ENCODE measurements around the gene JAG2.

Gene JAG2

DNA sequence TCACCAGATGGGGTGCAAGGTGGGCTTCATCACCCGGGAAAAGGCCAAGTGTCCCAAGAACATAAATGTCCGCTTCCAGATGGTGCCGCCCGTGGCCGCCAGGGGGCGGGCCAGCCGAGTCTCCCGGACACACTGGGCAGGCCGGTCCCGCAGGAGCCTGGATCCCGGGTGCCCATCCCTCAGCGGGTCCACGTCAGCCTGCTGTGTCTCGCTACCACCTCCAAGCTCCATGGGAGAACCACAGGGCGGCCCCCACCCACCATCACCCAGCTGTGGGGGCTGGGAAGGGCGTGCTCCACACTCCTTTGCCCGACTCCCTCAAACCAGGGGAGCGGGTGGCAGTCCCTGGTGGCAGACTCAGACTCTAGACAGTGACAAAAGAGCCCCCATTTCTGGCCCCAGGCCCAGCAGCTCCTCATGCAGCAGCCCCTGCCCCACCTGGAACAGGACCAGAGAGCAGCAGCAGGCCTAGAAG lies 34.5 kb upstream of the JAG2 start:
- DNase-seq = peak; percentile 57

DNA sequence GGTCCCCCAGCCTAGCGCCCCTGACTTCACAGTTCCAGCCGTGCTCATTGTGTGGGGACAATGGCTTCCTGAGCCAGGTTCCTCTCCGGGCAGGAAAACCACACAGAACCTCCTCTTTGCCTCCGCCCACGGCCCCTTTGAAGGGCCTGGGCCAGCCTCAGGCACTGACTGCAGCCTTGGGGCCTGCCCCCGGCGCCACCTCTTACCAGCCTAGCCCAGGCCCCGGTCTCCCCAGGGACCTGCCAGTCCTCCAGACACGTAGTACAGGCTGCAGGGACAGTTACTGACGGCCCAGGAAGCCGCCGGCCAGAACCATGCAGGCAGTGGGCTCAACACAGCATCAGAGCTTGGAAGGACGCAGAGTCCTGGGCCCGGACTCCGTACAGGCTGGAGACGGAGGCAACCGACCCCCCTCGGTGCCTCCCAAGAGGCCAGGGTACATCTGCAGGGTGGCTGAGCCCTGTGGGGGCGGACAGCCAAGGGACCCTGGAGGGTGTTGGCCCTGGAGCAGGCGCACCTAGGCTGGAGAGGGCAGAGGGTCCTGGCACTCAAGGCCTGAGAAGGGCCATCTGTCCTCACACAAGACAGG lies 33.4 kb upstream of the JAG2 start:
- DNase-seq = peak; percentile 30

DNA sequence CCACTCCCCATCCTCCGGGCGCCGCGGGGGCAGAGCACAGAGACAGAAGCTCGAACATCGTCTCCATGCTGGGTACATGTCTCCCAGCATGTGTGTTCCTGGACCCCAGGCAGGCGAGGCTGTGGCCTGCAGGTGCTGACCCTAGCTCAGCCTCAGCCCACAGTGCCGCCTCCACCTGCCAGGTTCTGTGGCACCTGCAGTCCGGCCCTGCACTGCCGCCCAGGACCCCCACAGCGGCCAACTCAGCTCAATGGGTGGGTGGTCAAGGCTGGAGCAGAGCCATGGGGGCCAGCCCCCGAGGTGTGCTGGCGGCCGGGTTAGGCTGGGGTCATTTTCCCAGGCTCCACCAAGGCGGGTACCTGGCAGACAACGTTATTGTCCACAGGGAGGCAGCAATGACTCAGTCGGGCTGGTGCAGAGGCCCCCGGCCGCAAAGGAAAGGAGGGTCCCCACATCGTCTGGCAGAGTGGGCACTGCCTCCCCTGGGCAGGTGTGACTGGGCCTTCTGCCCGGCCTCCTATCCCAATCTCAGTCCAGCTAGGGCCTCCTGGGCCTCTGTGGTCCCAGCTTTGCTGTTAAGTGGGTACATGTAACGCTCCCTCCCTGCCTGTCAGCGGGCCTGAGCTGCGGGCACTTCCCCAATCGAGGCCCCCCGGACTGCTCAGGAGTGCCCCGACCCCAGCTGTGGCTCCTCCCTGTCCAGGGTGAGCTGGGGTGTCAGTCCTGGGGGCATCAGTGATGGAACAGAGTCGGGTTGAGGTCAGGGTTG lies 32.8 kb upstream of the JAG2 start:
- DNase-seq = no peak

DNA sequence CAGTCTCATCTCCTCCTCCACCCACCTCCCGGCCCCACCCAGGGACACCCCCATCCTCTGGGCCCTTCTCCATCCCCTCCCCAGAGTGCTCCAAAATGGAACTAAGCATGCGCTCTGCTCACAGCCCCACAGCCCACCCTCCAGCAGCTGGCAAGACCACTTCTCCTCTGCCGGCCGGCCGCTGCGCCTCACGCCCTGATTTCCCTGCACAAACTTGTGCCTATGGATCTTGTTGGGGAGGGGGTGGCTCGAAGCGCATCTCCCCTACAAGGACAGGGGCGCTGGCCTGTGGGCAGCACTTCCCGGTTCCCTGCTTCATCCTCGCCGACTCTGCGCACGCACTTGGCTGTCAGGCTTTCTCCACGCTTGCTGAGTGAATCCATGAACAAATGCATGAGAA lies 32.1 kb upstream of the JAG2 start:
- DNase-seq = no peak

DNA sequence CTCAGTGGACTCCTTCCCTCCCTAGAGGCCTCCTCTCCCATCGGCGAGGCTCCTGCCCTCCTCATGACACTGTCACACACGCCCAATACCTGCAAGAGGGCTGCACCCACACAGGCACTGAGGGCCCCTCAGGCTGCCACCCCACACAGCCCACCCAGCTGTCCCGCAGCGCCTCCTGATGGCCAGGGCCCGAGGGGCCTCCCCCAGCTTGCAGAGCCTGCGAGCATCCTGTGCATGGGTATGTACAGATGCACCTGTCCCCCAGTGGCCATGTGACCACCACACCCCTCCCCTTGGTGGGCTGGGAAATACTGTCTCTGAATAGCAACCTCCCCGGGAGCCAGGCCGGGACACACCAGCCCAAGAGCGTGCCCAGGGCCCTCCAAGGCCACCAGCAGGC lies 31.5 kb upstream of the JAG2 start:
- no peak for DNase-seq

DNA sequence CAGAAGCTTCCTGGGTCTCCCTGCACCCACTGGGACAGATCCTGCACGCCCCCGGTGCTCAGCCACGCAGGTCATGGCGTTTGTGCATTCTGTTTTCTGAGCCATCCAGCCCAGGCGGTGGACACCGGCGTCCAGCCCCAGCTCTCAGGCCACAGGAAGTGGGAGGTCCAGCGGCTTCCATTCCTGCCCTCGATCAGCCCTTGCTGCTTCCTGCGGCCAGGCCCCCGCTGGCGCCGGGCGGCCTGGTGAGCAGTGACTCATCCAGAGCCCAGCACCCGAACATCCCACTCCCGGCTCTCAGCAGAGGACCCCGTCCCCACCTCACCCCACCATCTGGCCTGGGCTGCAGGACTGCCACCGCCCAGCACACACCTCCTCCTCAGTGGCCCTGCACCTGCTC lies 30.5 kb upstream of the JAG2 start:
- DNase-seq = no peak

DNA sequence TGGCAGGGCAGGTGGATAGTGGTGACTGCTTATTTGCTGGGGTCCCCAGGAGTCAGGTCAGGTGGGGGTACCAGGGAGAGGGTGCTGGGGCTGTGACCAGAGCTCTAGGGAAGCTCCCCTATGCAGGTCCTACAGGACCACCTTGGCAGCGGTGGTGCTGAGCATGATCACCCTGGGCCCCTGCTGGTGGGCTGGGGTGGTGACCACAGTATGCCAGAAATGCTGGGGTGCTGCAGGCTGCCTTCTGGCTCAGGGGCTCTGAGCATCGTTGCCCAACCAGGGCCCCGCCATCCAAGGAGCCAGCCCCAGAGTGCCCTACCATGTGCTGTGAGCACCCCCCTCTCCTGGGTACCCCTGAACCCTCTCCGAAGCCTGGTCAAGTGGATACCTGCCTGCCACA lies 30.0 kb upstream of the JAG2 start:
- DNase-seq = no peak

DNA sequence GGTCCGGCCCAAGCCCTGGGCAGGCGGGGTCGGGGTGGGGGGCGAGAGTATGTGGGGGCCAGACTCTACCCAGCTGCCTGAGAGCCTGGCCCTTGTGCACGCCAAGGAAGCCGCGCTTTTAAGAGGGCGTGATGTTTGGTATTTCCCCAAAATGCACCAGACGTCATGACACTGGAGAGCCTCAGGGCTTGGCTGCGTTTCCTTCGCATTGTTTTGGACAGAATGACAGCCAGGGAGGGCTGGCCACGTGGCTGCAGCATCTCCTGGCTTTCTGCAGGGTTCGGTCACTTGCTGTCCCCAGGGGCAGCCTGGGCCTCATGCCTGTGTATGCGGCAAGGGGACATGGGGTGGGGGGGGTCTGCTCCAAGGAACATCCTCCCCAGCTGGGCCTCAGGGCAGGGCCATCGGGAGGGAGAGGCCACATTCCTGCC lies 28.6 kb upstream of the JAG2 start:
- peak; percentile 21 for DNase-seq

DNA sequence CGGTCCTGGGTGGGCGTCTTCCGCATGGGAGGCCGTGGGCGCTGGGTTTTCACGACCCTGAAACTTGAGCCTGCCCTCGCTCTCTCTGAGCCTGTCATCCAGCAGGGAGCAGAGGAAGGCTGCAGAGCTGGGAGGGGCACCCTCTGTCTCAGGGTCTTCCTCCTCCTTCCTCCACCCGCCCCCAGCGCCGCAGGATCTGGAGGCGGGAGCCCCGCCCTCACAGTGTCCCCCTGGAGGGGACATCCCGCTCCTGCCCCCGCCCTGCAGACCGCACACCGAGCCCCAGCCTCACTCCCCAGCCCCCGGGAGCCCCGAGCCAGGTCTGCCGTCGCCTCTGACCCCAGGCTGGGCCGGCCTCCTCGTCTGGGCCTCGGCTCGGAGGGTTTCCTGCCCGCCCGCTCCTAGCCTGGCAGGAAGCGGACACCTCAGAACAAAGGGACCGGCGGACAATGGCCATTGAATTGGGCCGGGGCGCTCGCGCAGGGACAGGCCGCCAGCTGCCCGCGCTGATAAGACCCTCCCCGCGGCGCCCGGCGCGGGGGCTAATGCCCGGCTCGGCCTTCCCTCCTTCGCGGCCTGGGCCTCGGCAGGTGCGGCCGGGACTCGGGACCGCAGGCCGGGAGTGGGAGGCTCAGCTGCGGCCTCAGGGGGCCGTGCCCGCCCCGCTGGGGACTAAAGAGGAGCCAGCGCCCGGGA lies 27.8 kb upstream of the JAG2 start:
- no peak for DNase-seq

DNA sequence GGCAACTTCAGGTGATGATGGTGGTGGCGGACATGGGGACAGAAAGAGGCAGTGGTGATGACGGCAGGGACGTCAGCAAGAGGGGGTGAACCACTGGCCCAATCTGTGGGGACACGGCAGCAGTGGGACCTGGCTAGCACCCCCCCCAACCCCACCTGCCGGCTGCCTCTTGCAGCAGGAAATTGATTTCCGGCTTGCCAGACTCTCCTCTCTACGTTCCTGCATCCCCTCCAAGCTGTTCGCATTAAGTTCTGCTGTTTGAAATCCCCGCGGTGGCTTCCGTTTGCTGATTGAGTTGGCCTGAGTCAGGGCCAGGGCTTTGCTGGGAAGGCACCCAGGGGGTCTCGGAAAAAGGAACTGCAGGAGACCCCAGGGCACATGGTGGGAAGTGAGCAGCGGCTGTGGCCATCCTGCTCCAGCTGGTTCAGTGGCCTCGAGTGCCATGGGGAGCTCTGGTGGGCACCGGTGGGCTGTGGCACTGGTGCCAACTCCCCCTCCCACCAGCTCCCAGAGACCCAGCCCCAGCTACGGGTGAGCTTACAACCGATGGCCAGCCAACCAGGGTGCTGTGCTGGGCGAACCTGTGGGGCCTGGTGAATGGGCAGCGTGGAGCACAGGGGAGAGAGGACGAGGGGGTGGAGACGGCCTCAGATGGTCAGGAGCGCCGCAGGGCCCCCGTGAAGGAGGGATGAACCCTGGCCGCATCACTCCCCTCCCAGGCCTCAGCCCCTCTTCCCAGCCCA lies 27.1 kb upstream of the JAG2 start:
- DNase-seq = no peak

DNA sequence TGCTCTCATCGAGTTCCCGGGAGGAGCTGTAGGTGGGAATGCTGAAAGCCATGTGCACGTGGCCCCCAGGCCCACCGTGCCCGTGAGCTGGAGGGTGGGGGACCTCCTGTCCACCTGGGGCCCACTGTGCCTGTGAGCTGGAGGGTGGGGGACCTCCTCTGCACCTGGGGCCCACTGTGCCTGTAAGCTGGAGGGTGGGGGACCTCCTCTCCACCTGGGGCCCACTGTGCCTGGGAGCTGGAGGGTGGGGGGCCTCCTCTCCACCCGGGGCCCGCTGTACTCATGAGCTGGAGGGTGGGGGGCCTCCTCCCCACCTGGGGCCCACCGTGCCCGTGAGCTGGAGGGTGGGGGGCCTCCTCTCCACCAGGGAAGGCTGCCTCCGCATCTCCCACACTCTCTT lies 26.5 kb upstream of the JAG2 start:
- DNase-seq = no peak

DNA sequence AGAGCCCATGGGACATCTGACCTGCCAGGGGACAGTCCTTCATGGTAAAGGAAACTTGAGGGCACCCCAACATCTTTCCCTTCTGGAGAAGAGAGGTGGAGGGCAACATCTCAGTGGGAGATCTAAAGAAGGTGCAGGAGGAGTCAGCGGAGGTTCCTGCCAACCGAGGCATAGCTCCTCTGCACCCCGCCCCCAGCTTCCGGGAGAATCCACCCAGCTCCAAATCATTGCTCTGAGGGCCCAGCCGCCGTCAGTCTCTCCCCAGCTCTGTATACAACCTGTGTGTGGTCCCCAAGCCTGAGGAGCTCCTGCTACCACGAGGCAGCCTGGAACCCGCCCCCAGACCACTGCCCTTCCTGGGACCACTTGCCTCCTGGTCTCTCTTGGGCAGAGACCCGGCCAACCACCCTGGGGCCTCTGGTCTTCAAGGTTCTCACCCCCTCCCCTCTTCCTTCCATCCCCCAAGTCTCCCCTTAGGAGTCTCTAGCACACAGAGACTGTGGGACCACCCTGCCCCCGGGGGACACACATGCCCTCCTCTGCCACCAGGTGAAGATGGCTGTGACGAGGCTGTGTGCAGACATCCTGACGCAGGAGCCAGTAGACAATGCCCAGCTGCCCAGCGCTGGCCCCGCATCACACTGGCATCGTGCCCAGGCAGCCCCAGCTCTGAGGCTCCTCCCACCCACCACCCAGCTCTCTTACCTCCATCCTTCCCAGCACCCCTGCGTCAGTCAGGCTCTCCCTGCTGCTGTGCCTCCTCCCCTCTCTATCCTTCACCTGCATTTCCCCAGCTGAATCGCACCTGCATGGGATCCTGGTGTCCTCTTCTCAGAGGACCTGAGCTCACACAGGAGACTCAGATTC lies 25.6 kb upstream of the JAG2 start:
- peak; percentile 30 for DNase-seq

DNA sequence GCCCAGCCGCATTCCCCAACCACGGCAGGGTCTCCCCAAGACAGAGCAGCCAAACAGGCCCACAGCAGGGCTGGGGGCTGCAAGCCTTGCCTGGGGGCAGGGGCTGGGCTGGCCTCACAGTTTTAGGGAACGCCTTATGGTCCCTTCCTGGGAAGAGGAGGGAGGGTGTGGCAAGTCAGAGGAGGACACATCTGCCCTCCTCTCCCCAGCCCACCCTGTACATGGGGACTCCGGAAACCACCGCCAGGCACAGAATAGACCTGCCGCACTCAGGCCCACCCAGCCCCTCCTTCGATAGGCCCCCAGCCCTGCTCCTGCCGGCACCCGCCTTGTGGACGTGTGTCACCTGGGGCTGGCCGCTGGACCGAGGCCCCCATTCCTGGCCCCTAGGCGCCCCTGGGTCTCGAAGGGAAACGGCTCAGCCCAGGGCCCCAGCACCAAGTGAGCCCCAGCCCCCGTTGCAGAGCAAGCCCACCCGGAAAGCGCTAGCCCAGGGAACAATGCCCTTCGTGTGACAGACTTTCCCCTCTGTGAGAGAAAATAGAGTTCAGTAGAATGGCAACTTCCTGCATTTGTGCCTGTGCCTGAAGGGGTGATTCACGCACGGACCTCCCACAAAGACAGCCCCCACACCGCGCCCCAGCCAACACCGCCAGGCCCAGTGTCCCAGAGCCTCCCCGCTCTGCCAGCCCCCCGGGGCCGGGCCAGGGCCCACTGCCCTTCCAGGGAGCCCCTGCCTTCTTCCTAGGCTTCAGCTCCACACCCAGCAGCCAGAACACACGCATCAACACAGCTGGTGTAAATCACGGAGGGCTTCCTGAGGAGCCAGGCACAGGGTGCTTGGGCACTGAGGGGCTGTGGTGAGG lies 24.5 kb upstream of the JAG2 start:
- no peak for DNase-seq

DNA sequence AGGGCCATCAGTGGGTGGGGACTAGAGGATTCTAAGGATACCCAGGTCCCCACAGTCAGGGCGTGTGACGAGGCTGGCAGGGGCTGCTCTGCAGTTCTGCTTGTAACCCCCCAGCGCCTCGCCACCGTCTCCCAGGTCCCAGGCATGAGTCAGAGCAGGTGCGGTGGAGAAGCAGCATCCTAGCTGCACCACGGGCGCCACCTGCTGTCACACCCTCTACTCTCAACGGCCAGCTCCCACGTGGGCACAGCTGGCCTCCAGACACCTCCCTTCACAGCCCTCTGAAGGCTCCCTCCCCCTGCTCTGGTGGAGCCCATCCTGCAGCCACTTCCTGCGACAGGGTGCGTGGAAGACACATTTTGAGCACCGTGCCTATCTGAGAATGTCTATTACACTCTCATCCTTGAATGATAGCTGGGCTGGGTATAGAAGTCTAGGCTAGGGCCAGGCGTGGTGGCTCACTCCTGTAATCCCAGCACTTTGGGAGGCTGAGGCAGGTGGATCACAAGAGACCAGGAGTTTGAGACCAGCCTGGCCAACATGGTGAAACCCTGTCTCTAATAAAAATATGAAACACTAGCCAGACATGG lies 19.5 kb upstream of the JAG2 start:
- no peak for DNase-seq

DNA sequence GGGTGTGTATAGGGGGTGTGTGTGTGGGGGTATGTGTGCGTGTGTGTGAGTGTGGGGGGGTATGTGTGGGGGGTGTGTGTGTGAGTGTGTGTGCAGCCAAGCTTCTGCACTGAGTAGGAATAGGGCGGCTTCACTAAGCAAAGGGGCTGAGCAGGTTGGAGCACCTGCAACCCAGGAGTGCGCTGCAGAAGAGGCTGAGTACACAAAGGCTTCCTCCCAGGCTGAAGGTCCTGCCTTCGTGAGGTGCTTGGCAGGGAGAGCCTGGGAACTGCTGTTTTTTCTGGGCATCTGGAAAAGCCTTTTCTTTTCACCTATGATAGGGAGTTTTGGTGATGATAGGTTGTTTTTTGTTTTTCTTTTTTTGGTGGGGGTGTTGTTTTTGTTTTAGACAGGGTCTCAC lies 18.5 kb upstream of the JAG2 start:
- DNase-seq = no peak

DNA sequence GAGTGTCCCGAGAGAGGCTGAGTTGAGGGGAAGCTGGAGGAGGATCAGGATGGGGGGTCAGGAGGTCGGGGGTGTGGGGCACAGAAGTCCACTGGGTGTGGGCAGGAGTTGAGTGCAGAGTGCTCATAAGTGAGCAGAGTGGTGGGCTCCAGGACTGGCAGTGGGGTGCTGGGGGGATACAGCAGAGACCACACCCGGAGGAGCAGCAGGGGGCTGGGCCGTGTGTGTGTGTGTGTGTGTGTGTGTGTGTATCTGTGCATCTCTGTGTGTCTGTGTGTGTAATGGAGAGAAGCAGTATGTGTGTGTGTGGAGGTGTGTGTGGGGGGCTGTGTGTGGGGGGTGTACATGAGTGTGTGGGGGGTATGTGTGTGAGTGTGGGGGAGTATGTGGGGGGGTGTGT lies 17.4 kb upstream of the JAG2 start:
- DNase-seq = no peak

DNA sequence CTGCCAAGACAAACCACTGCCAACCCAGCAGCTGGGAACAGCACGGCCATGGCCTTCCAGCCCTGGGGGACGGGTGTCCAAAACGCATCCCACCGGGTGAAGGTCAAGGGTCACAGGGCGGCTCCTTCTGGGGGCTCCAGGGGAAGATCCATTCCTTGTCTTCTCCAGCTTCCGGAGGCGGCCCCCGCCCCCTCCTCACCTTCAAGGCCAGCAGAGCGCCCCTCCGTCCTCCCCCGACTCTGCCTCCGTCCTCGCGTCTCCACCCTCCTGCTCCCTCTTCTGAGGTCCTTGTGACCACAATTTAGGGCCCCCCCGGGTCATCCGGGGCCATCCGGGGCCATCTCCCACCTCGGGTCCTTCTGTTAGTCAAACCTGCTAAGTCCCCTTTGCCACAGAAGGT lies 16.4 kb upstream of the JAG2 start:
- DNase-seq = no peak

DNA sequence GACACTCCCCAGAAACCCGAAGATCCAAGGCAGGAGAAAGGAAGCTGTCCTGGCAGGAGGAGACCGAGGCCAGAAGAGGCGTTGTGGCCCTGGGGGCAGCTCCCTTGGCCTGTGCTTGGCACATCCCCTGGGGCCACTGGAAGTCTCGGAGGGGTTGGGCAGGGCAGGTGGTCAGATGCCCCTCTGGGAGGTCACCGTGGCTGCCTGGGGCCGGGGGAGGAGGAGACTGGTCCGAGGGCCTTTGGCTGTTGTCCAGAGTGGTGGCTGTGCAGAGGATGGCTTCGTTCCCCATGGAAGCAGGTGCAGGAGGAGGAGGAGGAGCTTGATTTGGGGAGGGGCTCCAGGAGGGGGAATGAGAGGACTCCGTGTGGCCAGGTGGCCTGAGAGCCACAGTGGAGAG lies 15.9 kb upstream of the JAG2 start:
- no peak for DNase-seq

DNA sequence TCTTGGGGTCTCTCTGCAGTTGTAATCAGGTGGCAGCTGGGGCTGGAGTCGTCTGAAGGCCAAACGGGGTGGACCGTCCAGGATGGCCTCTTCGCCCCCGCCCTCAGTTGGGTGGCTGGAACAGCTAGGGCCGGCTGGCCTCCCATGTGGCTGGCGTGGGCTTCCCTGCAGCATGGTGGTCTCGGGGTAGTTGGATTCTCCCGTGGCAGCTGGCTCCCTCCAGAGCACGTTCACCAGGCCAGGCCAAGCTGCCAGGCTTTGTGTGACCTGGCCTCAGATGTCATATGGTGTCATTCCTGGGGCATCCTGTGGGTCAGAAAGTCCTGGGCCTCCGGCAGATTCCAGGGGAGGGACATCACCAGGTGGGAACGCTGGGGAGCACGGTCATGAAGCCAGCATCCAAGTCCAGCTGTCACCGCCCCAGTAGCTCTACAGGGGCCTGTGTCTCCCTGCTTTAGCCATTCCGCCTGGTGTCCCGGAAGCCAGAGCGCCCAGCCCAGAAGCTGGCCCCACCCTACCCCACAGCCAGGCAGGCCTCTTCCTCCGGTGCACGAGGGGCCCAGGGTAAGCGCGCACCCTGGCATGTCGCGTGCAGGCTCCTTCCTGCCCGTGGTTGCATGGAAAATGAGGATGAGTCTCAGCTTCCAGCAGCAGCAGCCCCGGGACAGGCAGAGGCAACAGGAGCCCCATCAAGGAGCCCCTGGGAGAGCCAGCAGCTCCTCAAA lies 13.9 kb upstream of the JAG2 start:
- no peak for DNase-seq

DNA sequence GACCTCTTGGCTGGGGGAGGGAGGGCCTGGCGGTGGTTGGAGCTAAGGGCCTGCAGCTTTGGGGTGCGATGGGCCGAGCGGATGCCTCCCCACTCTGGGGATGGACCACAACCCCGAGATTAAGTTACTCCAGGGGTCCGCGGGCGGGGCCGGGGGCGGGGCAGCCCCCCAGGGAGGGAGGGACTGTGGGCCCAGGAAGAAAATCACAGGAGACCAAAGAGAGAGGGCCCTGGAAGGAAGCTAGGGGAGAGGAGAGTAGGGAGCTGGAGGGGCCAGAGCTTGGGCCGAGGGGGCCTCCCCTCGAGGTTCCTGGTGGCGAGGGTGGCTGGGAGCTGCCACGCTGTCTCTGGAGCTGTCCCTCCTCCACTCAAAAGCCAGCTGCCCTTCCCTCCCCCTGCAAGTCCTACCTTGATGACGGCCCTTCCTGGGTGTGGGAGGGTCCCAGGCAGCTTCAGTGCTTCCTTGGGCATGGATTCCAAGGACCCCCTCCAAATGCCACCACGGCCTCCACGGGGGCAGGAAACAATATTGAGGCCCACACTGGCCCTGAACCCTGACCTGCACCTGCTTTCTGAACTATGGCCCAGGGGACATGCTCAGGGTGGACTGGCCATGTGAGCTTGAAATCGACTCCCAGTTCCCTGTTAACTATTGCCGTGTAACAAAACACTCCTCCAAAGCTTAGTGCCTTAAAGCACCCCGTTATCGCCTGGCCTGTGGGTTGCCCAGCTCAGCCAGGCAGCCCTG lies 13.1 kb upstream of the JAG2 start:
- no peak for DNase-seq

Data from CD4-positive, alpha-beta T cell treated with Interleukin-21 for 1 hour (primary cell).